HCT116 (cell line): Measurements from ENCODE around the gene NEK6. TPM values are rescaled to one million over a fixed set of nuclear protein-coding genes. Genes with fewer than 3 reads are reported as not detected.

Experiments used
- ATAC-seq: fragments of 200-7000 bp; cut with Tn5 transposase; 2 replicates; pipeline ENCODE4 v1.9.1; 2020; ENCODE audit warnings: mild to moderate bottlenecking, moderate library complexity
- BruUV-seq: library from RNA; stranded (reverse); fragments of 400-500 nt; replicated peaks from 2 replicates; lab custom pipeline; 2021; lab: Mats Ljungman, UMichigan
- CTCF ChIA-PET: fragments of 300-600 bp; sonication (Branson Sonifier 250); formaldehyde crosslinking; loops from one replicate; lab custom pipeline; 2021; ENCODE audit warnings: antibody characterized with exemption; lab: Charles Lee
- POLR2A ChIA-PET: fragments of 300-600, 350-600 bp; sonication (Branson Sonifier 250); formaldehyde crosslinking; loops from one replicate; lab custom pipeline; 2021; ENCODE audit warnings: antibody characterized with exemption; lab: Charles Lee
- RAD21 ChIA-PET, 2 experiments: fragments of 300-600 bp; sonication (Branson Sonifier 250); formaldehyde crosslinking; loops; one replicate each; lab custom pipeline; 2023; ENCODE audit warnings: low total read pairs in 2 of 2; ENCODE audit not compliant: uncharacterized antibody in 2 of 2, unreplicated experiment in 2 of 2, low non-redundant PET in 1 of 2; lab: Charles Lee
- DNase-seq: peaks from one replicate; pipeline ENCODE4 v3.0.0-alpha.2; 2010; ENCODE audit warnings: low read depth, low spot score
- H2AFZ ChIP-seq: fragments of 200-600 bp; shearing (Covaris generic), sonication (generic); 2 replicates; pipeline ENCODE4 v1.6.1; 2017; ENCODE audit warnings: low read depth, mixed run types, mixed read lengths, antibody characterized with exemption, low read length; ENCODE audit not compliant: poor library complexity, severe bottlenecking
- H3K27ac ChIP-seq: 2 replicates; pipeline ENCODE4 v1.5.1; 2012; ENCODE audit warnings: low read depth, low read length
- H3K27me3 ChIP-seq: fragments of 200-600 bp; sonication (generic); 2 replicates; pipeline ENCODE4 v1.6.1; 2016; ENCODE audit warnings: mixed run types, low read length, mixed read lengths; ENCODE audit not compliant: insufficient read depth
- H3K36me3 ChIP-seq, 2 experiments: fragments of 200-500 bp in 1 of 2; fragments of 200-600 bp in 1 of 2; sonication (Bioruptor generic) in 1 of 2; sonication (generic) in 1 of 2; 2 replicates each; pipeline versions ENCODE4 v1.5.1 to v1.6.1; 2014 to 2016; ENCODE audit warnings: low read length in 2 of 2, inconsistent platforms in 1 of 2, mixed read lengths in 1 of 2, mixed run types in 1 of 2; ENCODE audit not compliant: insufficient read depth in 2 of 2, control insufficient read depth in 1 of 2
- H3K4me1 ChIP-seq, 2 experiments: fragments of 200-600 bp in 1 of 2; sonication (generic) in 1 of 2; 2 replicates each; pipeline versions ENCODE4 v1.5.1 to v1.6.1; 2012 to 2017; ENCODE audit warnings: low read length in 2 of 2, inconsistent platforms in 1 of 2, mild to moderate bottlenecking in 1 of 2, mixed read lengths in 1 of 2, mixed run types in 1 of 2, moderate library complexity in 1 of 2; ENCODE audit not compliant: insufficient read depth in 2 of 2, control insufficient read depth in 1 of 2
- H3K4me2 ChIP-seq: fragments of 200-600 bp; sonication (generic); 2 replicates; pipeline ENCODE4 v1.6.1; 2017; ENCODE audit warnings: mixed run types, low read length, mixed read lengths
- H3K4me3 ChIP-seq, 2 experiments: fragments of 200-600 bp in 1 of 2; sonication (generic) in 1 of 2; replicated peaks in 1 of 2; 2 replicates each; pipeline ENCODE4 v1.5.1; 2011 to 2016; ENCODE audit warnings: low read length in 2 of 2, control low read depth in 1 of 2, low read depth in 1 of 2, mild to moderate bottlenecking in 1 of 2, mixed read lengths in 1 of 2, mixed run types in 1 of 2
- H3K79me2 ChIP-seq: fragments of 200-600 bp; sonication (generic); 2 replicates; pipeline ENCODE4 v1.6.1; 2017; ENCODE audit warnings: mild to moderate bottlenecking, mixed run types, low read length, moderate library complexity, mixed read lengths; ENCODE audit not compliant: insufficient read depth
- H3K9ac ChIP-seq: fragments of 200-600 bp; sonication (generic); 2 replicates; pipeline ENCODE4 v1.6.1; 2016; ENCODE audit warnings: low read length, mixed read lengths
- H3K9me2 ChIP-seq: fragments of 200-600 bp; sonication (generic), shearing (Covaris generic); 2 replicates; pipeline ENCODE4 v1.6.1; 2017; ENCODE audit warnings: mixed run types, mild to moderate bottlenecking, moderate library complexity; ENCODE audit not compliant: insufficient read depth
- H3K9me3 ChIP-seq, 2 experiments: fragments of 200-500 bp in 1 of 2; fragments of 200-600 bp in 1 of 2; sonication (Bioruptor generic) in 1 of 2; sonication (generic) in 1 of 2; 2 replicates each; pipeline ENCODE4 v1.6.1; 2014 to 2017; ENCODE audit warnings: low read length in 2 of 2, mixed read lengths in 2 of 2, inconsistent platforms in 1 of 2, low read depth in 1 of 2, mild to moderate bottlenecking in 1 of 2, mixed run types in 1 of 2, moderate library complexity in 1 of 2; ENCODE audit not compliant: control insufficient read depth in 1 of 2, insufficient read depth in 1 of 2
- H4K20me1 ChIP-seq: fragments of 200-600 bp; sonication (generic), shearing (Covaris generic); 2 replicates; pipeline ENCODE4 v1.6.1; 2017; ENCODE audit warnings: mixed run types, mild to moderate bottlenecking, moderate library complexity; ENCODE audit not compliant: insufficient read depth
- CTCF ChIP-seq, 3 experiments: fragments of 200-600 bp in 1 of 3; sonication (generic) in 1 of 3; IDR thresholded peaks in 2 of 3; conservative IDR thresholded peaks in 1 of 3; 2 replicates each; pipeline ENCODE4 v1.5.1; 2012 to 2017; ENCODE audit warnings: low read depth in 2 of 3, low read length in 2 of 3, antibody characterized with exemption in 1 of 3, borderline replicate concordance in 1 of 3, control low read depth in 1 of 3, mild to moderate bottlenecking in 1 of 3, mixed read lengths in 1 of 3, mixed run types in 1 of 3, moderate library complexity in 1 of 3; ENCODE audit not compliant: insufficient read depth in 1 of 3
- EGR1 ChIP-seq: IDR thresholded peaks from 2 replicates; pipeline ENCODE4 v1.6.1; 2012; ENCODE audit warnings: low read depth
- JUND ChIP-seq: IDR thresholded peaks from 2 replicates; pipeline ENCODE4 v1.6.1; 2012
- POLR2A ChIP-seq: IDR thresholded peaks from 2 replicates; pipeline ENCODE4 v1.7.0; 2011; ENCODE audit warnings: borderline replicate concordance; ENCODE audit not compliant: insufficient read depth, insufficient read length; ENCODE audit errors: extremely low read depth
- POLR2AphosphoS5 ChIP-seq: IDR thresholded peaks from 2 replicates; pipeline ENCODE4 v1.6.1; 2011; ENCODE audit warnings: mild to moderate bottlenecking, low read depth, low read length, moderate library complexity
- RAD21 ChIP-seq: IDR thresholded peaks from 2 replicates; pipeline ENCODE4 v1.6.1; 2012; ENCODE audit warnings: low read depth, mild to moderate bottlenecking
- SRF ChIP-seq: IDR thresholded peaks from 2 replicates; pipeline ENCODE4 v1.6.1; 2012; ENCODE audit warnings: low read depth
- YY1 ChIP-seq: IDR thresholded peaks from 2 replicates; pipeline ENCODE4 v1.6.1; 2011; ENCODE audit warnings: low read length, low read depth, moderate library complexity, mild to moderate bottlenecking; ENCODE audit not compliant: insufficient replicate concordance; ENCODE audit errors: extremely low read depth
- ZNF274 ChIP-seq: fragments of 200-500 bp; sonication (Bioruptor generic); IDR thresholded peaks from 2 replicates; pipeline ENCODE4 v1.6.1; 2014; ENCODE audit warnings: mild to moderate bottlenecking, low read depth, low read length, inconsistent platforms
- intact Hi-C: fragments of 100-400 bp; cut with micrococcal nuclease; formaldehyde crosslinking; loops from 2 replicates; pipeline ENCODE4 v1.10.0; 2022
- total RNA-seq: library from RNA; stranded (reverse); gene quantifications from one replicate; pipeline ENCODE4 v1.2.1, GENCODE V29; 2021; ENCODE audit not compliant: unreplicated experiment

The NEK6 gene
- total RNA-seq, 1 experiment from 2014 or later = 40.8 TPM

GRCh38 chr9:124297551-124297901, 39.8 kb downstream of the NEK6 start:
- ATAC-seq (peak; percentile 85), DNase-seq (peak; percentile 72)
- ChIA-PET CTCF (no interaction called here), RAD21 (no interaction called here), POLR2A (interaction anchor here (0.8 to 0.9 kb wide), 2 partner anchors 9 to 12 kb away, joined by 3 read pairs; no protein-coding TSS in a partner anchor)
- Histone ChIP-seq H3K9me2 (no peaks in the 10 kb centered on the region), H3K9ac (peak overlapping the region; percentile 57), H3K27me3 (no peaks in the 10 kb centered on the region), H3K36me3 (0 out of 4 replicates have a peak, but pooled peaks cover 0 to 4% of the 10 kb centered on the region in 2 experiments), H3K4me1 (peaks cover 41 to 87% of the 10 kb centered on the region in 2 experiments), H3K27ac (peak overlapping the region; percentile 55; the same call in 1 of the 2 replicates), H3K79me2 (peaks cover 11% of the 10 kb centered on the region; the same call in 1 of the 2 replicates), H2AFZ (no peak overlapping the region), H3K9me3 (no peaks in the 10 kb centered on the region), H3K4me2 (peak overlapping the region; percentile 83), H4K20me1 (no peaks in the 10 kb centered on the region), H3K4me3 (peak overlapping the region in 1 of 2 experiments; percentile 29; a peak in 3 of 4 replicates)
- intact Hi-C loops = no loop called here
- TF ChIP-seq POLR2AphosphoS5 (peak; percentile 42; the same call in 1 of the 2 replicates), YY1 (no peak)
- BruUV-seq = no TSS peak

GRCh38 chr9:124297915-124298645, 40.3 kb downstream of the NEK6 start:
- DNase-seq = no peak
- ChIA-PET RAD21 (no interaction called here), CTCF (no interaction called here), POLR2A (interaction anchor here (0.9 kb wide), 1 partner anchor 8 kb away, joined by 3 read pairs; no protein-coding TSS in a partner anchor)
- Histone ChIP-seq H3K36me3 (0 out of 4 replicates have a peak, but pooled peaks cover 0 to 4% of the 10 kb centered on the region in 2 experiments), H3K4me2 (peak overlapping the region; percentile 83), H3K4me1 (peaks cover 40 to 87% of the 10 kb centered on the region in 2 experiments), H3K9me3 (no peaks in the 10 kb centered on the region), H3K27me3 (no peaks in the 10 kb centered on the region), H3K9me2 (no peaks in the 10 kb centered on the region), H4K20me1 (no peaks in the 10 kb centered on the region), H3K79me2 (peaks cover 11% of the 10 kb centered on the region; the same call in 1 of the 2 replicates), H3K9ac (peak overlapping the region; percentile 57), H2AFZ (no peak overlapping the region), H3K4me3 (peak overlapping the region in 1 of 2 experiments; percentile 29; a peak in 1 of 4 replicates), H3K27ac (peak overlapping the region; percentile 55; the same call in 1 of the 2 replicates)
- no TSS peak for BruUV-seq
- no peak for TF ChIP-seq JUND
- no peak for TF ChIP-seq RAD21
- TF ChIP-seq POLR2A = no peak
- TF ChIP-seq YY1 = no peak
- TF ChIP-seq ZNF274 = no peak
- TF ChIP-seq EGR1 = no peak
- TF ChIP-seq CTCF (IDR thresholded peaks at IDR 0.05 in 2 of 3, conservative IDR thresholded peaks at IDR 0.05 in 1 of 3; ENCODE audit: borderline replicate concordance in 1 of 3, insufficient read depth in 1 of 3, low read depth in 2 of 3, low read length in 2 of 3) = no peak
- no peak for TF ChIP-seq SRF
- ATAC-seq = peak; percentile 21
- intact Hi-C loops = no loop called here
